DMS 273 (cell line): ENCODE data around the gene HHIP.

Experiments used
- DNase-seq: peaks from one replicate; lab custom pipeline; 2025; ENCODE audit not compliant: unreplicated experiment; lab: John Stamatoyannopoulos, UW

HHIP gene

DNA sequence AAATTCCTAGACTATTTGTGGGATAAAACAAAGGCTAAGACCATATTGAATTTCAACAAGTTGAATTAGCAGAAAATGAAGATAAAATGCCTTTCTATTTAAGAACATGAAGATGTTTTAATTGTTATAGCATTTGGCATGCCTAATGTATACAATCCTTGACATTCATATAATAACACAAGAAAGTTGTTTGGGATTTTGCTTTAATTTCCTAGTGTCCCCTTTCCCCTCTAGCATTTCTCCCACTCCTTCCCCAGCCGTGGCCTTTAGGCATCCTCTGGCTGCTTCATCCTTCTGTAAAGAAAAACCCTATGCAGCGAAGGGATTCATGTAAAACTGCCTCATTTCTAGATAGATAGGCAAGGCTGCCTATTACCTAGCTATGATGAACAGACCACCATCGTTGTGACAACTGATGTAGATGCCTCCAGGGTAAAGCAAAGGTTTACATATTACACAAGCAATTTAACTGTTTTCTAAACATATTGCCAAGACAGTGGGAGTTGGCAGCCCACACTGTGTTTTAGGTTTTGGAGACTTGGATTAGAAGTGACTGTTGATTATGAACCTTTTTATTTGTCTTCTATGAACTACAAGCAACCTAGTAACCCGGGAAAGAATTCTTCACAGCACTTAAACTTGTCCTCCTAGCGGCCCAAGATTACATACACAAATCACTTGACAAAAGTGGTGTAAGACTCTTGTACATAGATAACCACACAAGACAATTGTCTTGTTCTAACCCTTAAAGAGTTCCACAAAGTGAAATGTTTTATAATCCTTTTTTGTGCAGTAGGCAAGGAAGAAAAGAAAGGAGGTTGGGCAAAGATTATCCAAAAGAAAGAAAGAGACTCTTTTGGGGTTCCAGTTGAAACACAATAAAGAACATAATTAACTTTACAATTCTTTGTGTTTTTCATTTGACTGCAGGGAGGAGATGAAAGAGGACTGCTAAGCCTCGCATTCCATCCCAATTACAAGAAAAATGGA lies 59.9 kb downstream of the HHIP start:
- DNase-seq, result no peak

DNA sequence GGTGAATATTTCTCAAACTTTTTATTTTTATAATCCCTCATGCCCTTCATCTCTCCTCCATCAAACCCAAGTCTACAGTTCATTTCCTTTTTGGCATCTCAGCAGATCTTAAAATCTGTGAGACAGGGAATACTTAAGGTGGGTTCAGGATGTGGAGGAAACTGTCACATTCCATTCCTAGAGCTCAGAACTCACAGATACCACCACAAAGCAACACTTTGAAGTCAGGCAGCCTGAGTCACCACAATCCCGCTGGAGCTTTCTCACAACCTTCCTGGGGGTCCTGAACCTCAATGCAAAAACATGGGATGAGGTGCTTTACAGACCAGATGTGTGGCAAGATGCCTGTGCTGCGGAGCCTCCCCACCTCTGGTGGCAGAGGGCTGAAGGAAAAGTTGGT lies 63.2 kb downstream of the HHIP start:
- DNase-seq, result no peak

GRCh38 chr4:144709793-144710525 lies 64.0 kb downstream of the HHIP start:
- no peak for DNase-seq

- no peak for DNase-seq
These were observed 64.6 kb downstream of the HHIP start for GRCh38 chr4:144710526-144710912.

GRCh38 chr4:144711700-144712456 lies 65.9 kb downstream of the HHIP start:
- no peak for DNase-seq

DNA sequence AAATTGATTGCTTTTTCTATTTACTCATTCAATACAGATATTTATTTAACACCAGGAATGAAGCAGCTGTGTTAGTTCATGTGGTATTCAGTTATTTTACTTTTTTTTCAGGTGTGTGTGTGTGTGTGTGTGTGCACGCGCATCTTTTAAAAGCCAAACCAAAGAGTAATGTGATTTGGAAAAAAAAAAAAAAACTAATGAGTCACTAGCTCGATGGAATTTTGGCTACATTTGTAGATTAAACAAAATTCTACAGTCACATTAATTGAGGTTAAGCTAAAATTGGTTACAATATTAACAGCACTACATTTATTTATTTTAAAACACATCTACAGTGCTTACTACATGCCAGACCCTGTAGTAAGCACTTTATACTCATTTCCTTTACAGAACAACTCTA lies 66.8 kb downstream of the HHIP start:
- no peak for DNase-seq

DNA sequence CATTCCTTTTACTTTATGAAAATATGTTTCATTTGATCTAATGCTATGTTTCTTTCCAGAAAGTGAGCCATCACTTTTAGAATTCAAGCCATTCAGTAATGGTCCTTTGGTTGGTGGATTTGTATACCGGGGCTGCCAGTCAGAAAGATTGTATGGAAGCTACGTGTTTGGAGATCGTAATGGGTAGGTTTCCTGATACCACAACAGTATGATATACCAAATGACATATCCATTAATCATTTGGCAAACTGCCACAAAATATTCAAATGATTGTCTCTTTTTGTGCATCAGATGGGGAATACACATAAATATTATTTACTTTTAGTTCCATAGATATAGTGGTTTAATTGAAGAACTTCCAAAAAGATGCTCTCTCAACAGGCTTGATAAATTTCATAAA lies 68.2 kb downstream of the HHIP start:
- DNase-seq, result no peak

DNA sequence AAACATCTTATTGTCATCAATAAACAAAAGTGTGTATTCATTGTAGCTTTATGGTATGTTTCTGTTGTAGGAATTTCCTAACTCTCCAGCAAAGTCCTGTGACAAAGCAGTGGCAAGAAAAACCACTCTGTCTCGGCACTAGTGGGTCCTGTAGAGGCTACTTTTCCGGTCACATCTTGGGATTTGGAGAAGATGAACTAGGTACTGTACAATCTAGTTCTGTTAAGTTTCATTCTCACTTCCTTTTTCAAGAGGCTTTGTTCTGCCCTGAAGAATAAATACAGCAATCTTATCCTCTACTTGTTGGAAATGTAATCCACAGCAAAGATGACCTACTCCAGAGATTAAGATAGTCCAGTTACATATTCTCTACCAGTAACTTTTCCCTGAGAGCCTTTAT lies 69.3 kb downstream of the HHIP start:
- DNase-seq, result no peak

- DNase-seq, result no peak
These were observed 70.8 kb downstream of the HHIP start for GRCh38 chr4:144716778-144717177.

DNA sequence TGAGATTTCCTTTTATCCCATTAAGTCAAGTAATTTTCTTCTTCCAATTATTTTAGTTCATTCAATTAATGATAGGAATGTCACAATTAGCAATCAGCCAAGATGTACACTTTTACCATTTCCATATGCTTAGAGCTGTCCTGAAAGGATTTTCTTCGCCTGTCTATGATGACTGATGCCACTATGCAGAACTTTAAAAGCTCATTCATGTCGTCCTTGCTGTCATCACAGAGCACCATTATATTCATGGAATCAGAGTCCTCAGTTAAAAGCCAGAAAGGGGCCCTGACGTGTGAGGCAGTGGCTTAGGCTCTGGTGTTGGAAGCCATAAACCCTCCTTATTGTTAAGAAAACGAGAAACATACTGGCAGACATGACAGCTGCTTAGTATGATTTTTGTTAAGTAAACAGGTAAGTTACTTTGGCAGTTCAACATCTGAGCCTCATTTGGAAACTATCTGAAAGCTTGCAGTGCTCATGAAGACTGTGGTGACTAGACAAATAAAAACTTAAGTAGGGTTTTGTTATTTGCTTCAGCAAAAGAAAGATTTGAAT lies 73.1 kb downstream of the HHIP start:
- no peak for DNase-seq

GRCh38 chr4:144720491-144720890 lies 74.5 kb downstream of the HHIP start:
- DNase-seq, result no peak

DNA sequence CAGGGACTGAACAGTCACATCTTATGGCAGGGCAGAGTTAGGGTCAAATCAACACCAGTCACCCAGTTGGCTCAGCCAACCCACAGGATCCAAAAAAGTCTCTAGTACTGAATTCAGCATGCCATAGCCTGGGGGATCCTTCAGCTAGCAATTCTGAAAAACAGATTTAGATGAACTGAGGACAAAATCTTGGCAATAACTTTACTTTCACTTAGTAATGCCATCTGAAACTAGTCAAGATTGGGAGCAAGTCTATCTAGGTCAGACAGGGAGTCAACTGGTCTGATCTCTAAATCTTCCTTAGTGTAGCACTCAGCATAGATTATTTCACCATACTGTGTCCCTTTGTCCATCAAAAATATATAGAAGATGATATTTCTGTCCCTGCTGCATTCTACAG lies 76.0 kb downstream of the HHIP start:
- no peak for DNase-seq

- no peak for DNase-seq
These were observed 77.5 kb downstream of the HHIP start for GRCh38 chr4:144723471-144723870.

DNA sequence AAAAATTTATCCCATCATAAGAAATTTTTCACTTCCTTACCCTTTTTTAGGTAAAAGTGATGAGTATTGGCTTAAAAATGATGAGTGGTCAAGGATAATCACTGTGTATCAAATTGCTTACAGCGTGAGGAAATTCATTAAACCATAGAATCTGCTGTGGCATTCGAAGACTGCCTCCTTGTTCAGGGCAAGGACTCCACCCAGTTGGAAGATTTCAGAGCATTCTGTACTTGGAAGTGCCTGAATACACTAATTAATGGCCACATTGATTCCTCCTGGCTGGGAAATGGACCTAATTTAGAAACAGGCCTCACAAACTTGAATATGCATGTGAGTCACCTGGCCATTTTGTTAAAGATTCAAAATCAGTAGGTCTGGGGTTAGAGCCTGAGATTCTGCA lies 83.2 kb downstream of the HHIP start:
- DNase-seq, result no peak

DNA sequence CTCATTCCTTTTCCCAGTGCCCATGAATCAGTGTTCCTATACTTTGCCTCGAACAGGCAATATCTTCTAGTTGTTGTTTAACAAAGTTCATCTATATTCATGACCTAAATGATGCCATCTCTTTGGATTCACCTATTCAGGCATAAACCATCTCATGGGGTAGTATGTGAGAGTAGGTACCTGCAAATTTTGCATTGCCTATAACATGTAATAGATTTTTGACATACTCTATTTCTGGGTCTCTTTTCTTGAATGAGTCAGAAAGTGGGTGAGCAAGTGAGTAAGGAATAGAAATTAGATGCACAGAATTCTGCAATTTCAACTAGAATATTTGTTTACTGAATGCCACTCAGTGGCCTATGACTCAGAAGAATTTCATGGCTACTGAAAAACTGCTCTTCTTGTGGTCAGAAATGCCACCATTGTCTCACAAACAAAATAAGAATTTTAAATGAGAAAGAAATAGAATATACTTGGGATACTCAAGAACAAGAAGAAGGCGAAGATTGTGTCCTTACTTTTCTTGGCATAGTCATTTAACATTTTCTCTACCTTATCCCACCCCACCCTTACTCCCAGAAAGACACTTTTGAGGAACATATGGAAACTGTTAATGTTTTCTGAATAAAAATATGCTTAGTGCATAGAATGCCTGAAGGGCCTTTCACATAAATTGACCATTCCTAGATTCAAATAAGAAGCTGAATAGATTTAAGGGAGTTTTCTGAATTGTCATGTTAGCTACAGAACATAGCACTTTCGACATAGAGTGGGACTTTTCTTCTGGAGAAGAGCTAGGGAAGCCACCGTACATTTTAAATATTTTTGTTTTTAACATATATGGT lies 86.8 kb downstream of the HHIP start:
- DNase-seq, result no peak

GRCh38 chr4:144733566-144733965 lies 87.6 kb downstream of the HHIP start:
- no peak for DNase-seq

DNA sequence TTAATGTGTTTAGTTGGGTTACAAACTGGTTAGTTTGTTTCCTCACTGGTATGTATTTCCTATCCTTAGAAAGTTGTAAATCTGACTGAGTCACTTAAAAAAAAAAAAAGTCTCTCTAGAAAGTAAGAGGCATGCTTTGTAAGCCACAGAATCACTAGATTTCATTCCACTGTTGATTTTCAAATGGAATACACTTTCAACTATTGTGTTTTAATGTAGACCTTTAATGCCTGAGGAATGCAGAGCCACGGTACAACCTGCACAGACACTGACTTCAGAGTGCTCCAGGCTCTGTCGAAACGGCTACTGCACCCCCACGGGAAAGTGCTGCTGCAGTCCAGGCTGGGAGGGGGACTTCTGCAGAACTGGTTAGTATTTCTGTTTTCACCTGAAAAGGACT lies 88.6 kb downstream of the HHIP start:
- no peak for DNase-seq

DNA sequence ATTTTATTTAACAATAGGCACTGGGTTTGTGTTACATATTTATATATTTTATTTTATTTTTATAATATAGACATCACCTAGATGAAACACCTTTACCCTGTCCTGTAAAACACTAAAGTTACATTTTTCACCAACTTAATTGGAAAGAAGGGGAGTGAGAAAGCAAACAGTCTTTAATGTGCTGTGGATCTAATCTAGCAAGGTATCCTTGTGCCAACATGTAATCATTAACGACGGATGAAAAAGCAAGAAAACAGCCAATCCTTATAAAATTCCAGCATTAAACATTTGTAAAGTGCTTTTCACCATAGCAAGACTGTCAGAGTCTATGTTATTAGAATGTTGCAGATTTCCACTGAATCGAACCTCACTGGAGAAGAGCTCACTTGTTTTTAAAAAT lies 92.7 kb downstream of the HHIP start:
- DNase-seq, result no peak

DNA sequence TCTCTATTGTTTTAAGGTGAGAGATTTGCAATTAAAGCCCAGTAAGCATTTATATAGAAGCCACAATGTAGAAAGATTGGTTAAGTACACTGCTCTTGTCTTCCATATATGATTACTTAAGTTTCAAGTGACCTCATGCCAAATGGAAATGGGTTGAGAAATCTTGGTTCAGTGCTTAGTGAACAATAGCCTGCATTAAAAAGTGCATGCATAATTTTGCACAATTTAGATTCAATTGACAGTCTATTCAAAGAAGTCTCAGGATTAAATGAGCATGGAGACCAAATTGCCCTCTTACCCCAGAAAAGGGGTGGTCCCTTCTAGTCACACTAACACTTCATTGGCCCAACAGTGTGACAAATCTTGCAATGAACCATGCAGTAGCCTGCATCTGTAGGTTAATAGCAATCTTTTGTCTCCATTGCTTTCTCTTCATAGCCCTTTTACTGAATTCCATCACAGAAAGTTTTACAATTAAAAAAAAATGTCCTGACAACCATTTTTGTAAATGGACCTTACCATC lies 93.6 kb downstream of the HHIP start:
- no peak for DNase-seq

DNA sequence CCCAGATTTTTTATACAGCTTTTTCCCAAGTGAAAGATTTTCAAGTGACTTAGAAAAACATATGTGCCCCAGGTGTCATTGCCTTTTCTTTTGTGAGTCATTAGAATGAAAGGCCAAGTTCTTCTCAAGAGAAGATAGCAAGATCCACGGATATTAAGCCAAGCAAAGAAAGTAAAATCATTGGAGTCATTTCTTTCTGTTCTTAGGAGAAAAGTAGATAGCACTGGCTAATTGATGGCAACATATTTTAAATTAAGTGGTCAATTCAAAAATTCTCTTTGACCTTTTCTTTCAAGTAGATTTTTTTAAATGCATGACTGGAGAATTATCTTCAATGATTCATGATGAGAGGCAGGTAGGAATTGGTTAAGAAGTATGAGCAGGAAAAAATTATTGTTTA lies 94.4 kb downstream of the HHIP start:
- no peak for DNase-seq
